Astrocyte of the cerebellum (primary cell): ENCODE results near the gene PSD4.

Source experiments
- DNase-seq: peaks from one replicate; pipeline ENCODE4 v3.0.0-alpha.2; 2011; ENCODE audit warnings: low read depth
- H3K4me3 ChIP-seq: 2 replicates; pipeline ENCODE4 v1.5.1; 2011; ENCODE audit warnings: mild to moderate bottlenecking, low read depth, low read length, moderate library complexity
- CTCF ChIP-seq: IDR thresholded peaks from 2 replicates; pipeline ENCODE4 v1.5.1; 2012; ENCODE audit warnings: low read length, low read depth, moderate library complexity, mild to moderate bottlenecking; ENCODE audit errors: missing control alignments
- in situ Hi-C: cut with HindIII; loops from 2 replicates; pipeline ENCODE4 v1.10.0; 2017; ENCODE audit warnings: low sequenced_read_pairs

Gene PSD4

GRCh38 chr2:113206251-113206650, 32.5 kb downstream of the PSD4 start:
- in situ Hi-C loops: no loop called here

GRCh38 chr2:113207021-113207420, 33.2 kb downstream of the PSD4 start:
- H3K4me3 ChIP-seq: no peak overlapping the region
- no peak for TF ChIP-seq CTCF
- no peak for DNase-seq
- in situ Hi-C loops: no loop called here

More at GRCh38 chr2:113206251-113206650, 32.5 kb downstream of the PSD4 start:
- DNase-seq: no peak
- H3K4me3 ChIP-seq: no peak overlapping the region
- no peak for TF ChIP-seq CTCF

- no peak for TF ChIP-seq CTCF
- DNase-seq: no peak
- H3K4me3 ChIP-seq: no peak overlapping the region
- in situ Hi-C loops: no loop called here
Observed at GRCh38 chr2:113208396-113208795, 34.6 kb downstream of the PSD4 start.

- no peak for DNase-seq
- in situ Hi-C loops: no loop called here
- H3K4me3 ChIP-seq: no peak overlapping the region
- no peak for TF ChIP-seq CTCF
Observed at GRCh38 chr2:113209011-113209645, 35.4 kb downstream of the PSD4 start.

- DNase-seq: no peak
- in situ Hi-C loops: no loop called here
- TF ChIP-seq CTCF: no peak
- H3K4me3 ChIP-seq: no peak overlapping the region
Observed at GRCh38 chr2:113209646-113210171, 35.9 kb downstream of the PSD4 start.

- DNase-seq: no peak
- no peak overlapping the region for H3K4me3 ChIP-seq
- in situ Hi-C loops: no loop called here
- TF ChIP-seq CTCF: no peak
Observed at GRCh38 chr2:113211226-113212105, 37.7 kb downstream of the PSD4 start.
